Mesenchymal stem cell (in vitro differentiated cells and primary cell): ENCODE data around the gene FAM163B.

Experiments
- DNase-seq: peaks from one replicate; pipeline ENCODE4 v3.0.0-alpha.2; 2013
- H2AFZ ChIP-seq: one replicate; pipeline ENCODE4 v1.6.1; 2013; ENCODE audit warnings: low read depth, mild to moderate bottlenecking, control low read depth, inconsistent platforms, low read length, moderate library complexity
- H2AK5ac ChIP-seq: 2 replicates; pipeline ENCODE4 v1.6.1; 2013; ENCODE audit warnings: low read length, moderate library complexity, mild to moderate bottlenecking, inconsistent platforms; ENCODE audit not compliant: severe bottlenecking
- H2BK120ac ChIP-seq: one replicate; pipeline ENCODE4 v1.6.1; 2013; ENCODE audit warnings: low read depth, mild to moderate bottlenecking, inconsistent platforms, low read length, moderate library complexity
- H2BK12ac ChIP-seq, 2 experiments: one replicate each; pipeline ENCODE4 v1.6.1; 2013; ENCODE audit warnings: inconsistent platforms in 2 of 2, low read length in 2 of 2, mild to moderate bottlenecking in 2 of 2, moderate library complexity in 2 of 2, control low read depth in 1 of 2
- H2BK15ac ChIP-seq: one replicate; pipeline ENCODE4 v1.6.1; 2013; ENCODE audit warnings: mild to moderate bottlenecking, low read depth, inconsistent platforms; ENCODE audit not compliant: poor library complexity, severe bottlenecking
- H2BK5ac ChIP-seq: 2 replicates; pipeline ENCODE4 v1.6.1; 2013; ENCODE audit warnings: low read depth, mild to moderate bottlenecking, low read length, control low read depth, inconsistent platforms; ENCODE audit not compliant: poor library complexity, severe bottlenecking
- H3K14ac ChIP-seq, 2 experiments: one replicate each; pipeline ENCODE4 v1.6.1; 2013; ENCODE audit warnings: inconsistent platforms in 2 of 2, low read length in 2 of 2, control low read depth in 1 of 2, mild to moderate bottlenecking in 1 of 2, moderate library complexity in 1 of 2
- H3K18ac ChIP-seq, 2 experiments: one replicate each; pipeline ENCODE4 v1.6.1; 2013; ENCODE audit warnings: inconsistent platforms in 2 of 2, low read length in 2 of 2, control low read depth in 1 of 2, low read depth in 1 of 2, mild to moderate bottlenecking in 1 of 2
- H3K23ac ChIP-seq, 2 experiments: one replicate each; pipeline ENCODE4 v1.6.1; 2013; ENCODE audit warnings: inconsistent platforms in 2 of 2, low read length in 2 of 2, mild to moderate bottlenecking in 2 of 2, moderate library complexity in 2 of 2, control low read depth in 1 of 2
- H3K27ac ChIP-seq: 2 replicates; pipeline ENCODE4 v1.5.1; 2013; ENCODE audit warnings: mild to moderate bottlenecking, moderate library complexity, low read length, control low read depth, inconsistent platforms; ENCODE audit not compliant: poor library complexity, severe bottlenecking
- H3K27me3 ChIP-seq, 2 experiments: 2 replicates each; pipeline versions ENCODE4 v1.6.1 to v1.7.0; 2013; ENCODE audit warnings: low read length in 2 of 2, mild to moderate bottlenecking in 2 of 2, moderate library complexity in 2 of 2, control low read depth in 1 of 2, inconsistent platforms in 1 of 2; ENCODE audit not compliant: control insufficient read depth in 1 of 2, insufficient read depth in 1 of 2
- H3K36me3 ChIP-seq, 2 experiments: 2 replicates each; pipeline versions ENCODE4 v1.6.1 to v1.7.0; 2013; ENCODE audit warnings: low read length in 2 of 2, control low read depth in 1 of 2, inconsistent platforms in 1 of 2, low read depth in 1 of 2, mild to moderate bottlenecking in 1 of 2; ENCODE audit not compliant: insufficient read depth in 2 of 2, control insufficient read depth in 1 of 2
- H3K4ac ChIP-seq, 2 experiments: one replicate each; pipeline ENCODE4 v1.6.1; 2013; ENCODE audit warnings: inconsistent platforms in 2 of 2, low read length in 2 of 2, mild to moderate bottlenecking in 2 of 2, moderate library complexity in 2 of 2, control low read depth in 1 of 2, low read depth in 1 of 2
- H3K4me1 ChIP-seq: 2 replicates; pipeline ENCODE4 v1.6.1; 2013; ENCODE audit warnings: low read depth, low read length, control low read depth; ENCODE audit not compliant: control insufficient read depth, insufficient read depth
- H3K4me2 ChIP-seq: 2 replicates; pipeline ENCODE4 v1.6.1; 2013; ENCODE audit warnings: low read length, mild to moderate bottlenecking, inconsistent platforms; ENCODE audit not compliant: poor library complexity, severe bottlenecking
- H3K4me3 ChIP-seq, 2 experiments: 2 replicates each; pipeline versions ENCODE4 v1.5.1 to v1.7.0; 2013; ENCODE audit warnings: low read length in 2 of 2, mild to moderate bottlenecking in 2 of 2, control low read depth in 1 of 2, low read depth in 1 of 2; ENCODE audit not compliant: insufficient read depth in 1 of 2
- H3K79me1 ChIP-seq: replicated peaks from 2 replicates; pipeline ENCODE4 v1.6.1; 2013; ENCODE audit warnings: mild to moderate bottlenecking, control low read depth, low read length, inconsistent platforms; ENCODE audit not compliant: poor library complexity, severe bottlenecking
- H3K9ac ChIP-seq: 2 replicates; pipeline ENCODE4 v1.7.0; 2013; ENCODE audit warnings: mild to moderate bottlenecking, low read length, moderate library complexity
- H3K9me3 ChIP-seq: 2 replicates; pipeline ENCODE4 v1.7.0; 2013; ENCODE audit warnings: mild to moderate bottlenecking, low read length; ENCODE audit not compliant: control insufficient read depth
- H4K8ac ChIP-seq: one replicate; pipeline ENCODE4 v1.6.1; 2013; ENCODE audit warnings: inconsistent platforms, mild to moderate bottlenecking, low read length, moderate library complexity
- H4K91ac ChIP-seq: one replicate; pipeline ENCODE4 v1.6.1; 2013; ENCODE audit warnings: mild to moderate bottlenecking, low read length, inconsistent platforms
- WGBS: methylation state at CpG from one replicate; pipeline ENCODE4 v1.1.7; 2013; ENCODE audit warnings: mixed read lengths; 5-methylcytosine and 5-hydroxymethylcytosine counted together

The FAM163B gene

DNA sequence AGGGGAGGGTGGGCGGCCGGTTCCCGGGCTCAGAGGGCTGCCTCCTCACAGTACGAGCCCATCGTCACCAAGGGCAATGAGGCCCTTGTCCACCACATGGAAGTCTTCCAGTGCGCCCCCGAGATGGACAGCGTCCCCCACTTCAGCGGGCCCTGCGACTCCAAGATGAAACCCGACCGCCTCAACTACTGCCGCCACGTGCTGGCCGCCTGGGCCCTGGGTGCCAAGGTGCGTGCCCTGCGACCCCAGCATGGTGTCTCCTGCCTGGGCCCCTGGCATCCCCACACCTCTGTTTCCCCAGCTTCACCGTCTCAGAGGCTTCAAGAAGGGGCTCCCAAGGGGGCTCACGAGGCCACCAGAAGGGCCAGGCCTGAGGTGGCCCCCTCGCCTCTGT, 34.2 kb upstream of the FAM163B start:
- no peak overlapping the region for H2AFZ ChIP-seq
- H3K27ac ChIP-seq = no peak overlapping the region
- no peak overlapping the region for H2BK12ac ChIP-seq
- 91% methylated on average over 19 of the region's 20 CpGs for WGBS
- no peak overlapping the region for H2AK5ac ChIP-seq
- no peaks in the 10 kb centered on the region for H3K4me1 ChIP-seq
- no peak overlapping the region for H3K9ac ChIP-seq
- H4K91ac ChIP-seq = no peak overlapping the region
- no peak overlapping the region for H4K8ac ChIP-seq
- peaks cover 66 to 94% of the 10 kb centered on the region in 2 experiments for H3K27me3 ChIP-seq
- no peak overlapping the region for H3K23ac ChIP-seq
- H3K4me2 ChIP-seq = no peak overlapping the region
- H3K18ac ChIP-seq = no peak overlapping the region
- DNase-seq = no peak
- H2BK120ac ChIP-seq = no peak overlapping the region
- no peak overlapping the region for H2BK15ac ChIP-seq
- no peak overlapping the region for H3K4me3 ChIP-seq
- H3K9me3 ChIP-seq = no peaks in the 10 kb centered on the region
- H2BK5ac ChIP-seq = no peak overlapping the region
- H3K14ac ChIP-seq = no peak overlapping the region
- no peak overlapping the region for H3K4ac ChIP-seq
- no peaks in the 10 kb centered on the region for H3K36me3 ChIP-seq
- H3K79me1 ChIP-seq = no peaks in the 10 kb centered on the region

- H3K23ac ChIP-seq = no peak overlapping the region
- H3K14ac ChIP-seq = no peak overlapping the region
- H3K27ac ChIP-seq = no peak overlapping the region
- H3K9me3 ChIP-seq = no peaks in the 10 kb centered on the region
- no peak overlapping the region for H3K9ac ChIP-seq
- H2BK5ac ChIP-seq = no peak overlapping the region
- H3K27me3 ChIP-seq = peaks cover 64 to 94% of the 10 kb centered on the region in 2 experiments
- no peak overlapping the region for H3K18ac ChIP-seq
- H2BK12ac ChIP-seq = no peak overlapping the region
- H4K8ac ChIP-seq = no peak overlapping the region
- H3K4ac ChIP-seq = no peak overlapping the region
- H3K79me1 ChIP-seq = no peaks in the 10 kb centered on the region
- DNase-seq = no peak
- no peak overlapping the region for H2AFZ ChIP-seq
- no peak overlapping the region for H2BK15ac ChIP-seq
- H2BK120ac ChIP-seq = no peak overlapping the region
- H4K91ac ChIP-seq = no peak overlapping the region
- no peak overlapping the region for H3K4me2 ChIP-seq
- H3K4me3 ChIP-seq = no peak overlapping the region
- WGBS = 82% methylated on average over 14 of the region's 16 CpGs
- no peaks in the 10 kb centered on the region for H3K4me1 ChIP-seq
- no peaks in the 10 kb centered on the region for H3K36me3 ChIP-seq
- no peak overlapping the region for H2AK5ac ChIP-seq
Measured at GRCh38 chr9:133642708-133643361, 33.6 kb upstream of the FAM163B start.

DNA sequence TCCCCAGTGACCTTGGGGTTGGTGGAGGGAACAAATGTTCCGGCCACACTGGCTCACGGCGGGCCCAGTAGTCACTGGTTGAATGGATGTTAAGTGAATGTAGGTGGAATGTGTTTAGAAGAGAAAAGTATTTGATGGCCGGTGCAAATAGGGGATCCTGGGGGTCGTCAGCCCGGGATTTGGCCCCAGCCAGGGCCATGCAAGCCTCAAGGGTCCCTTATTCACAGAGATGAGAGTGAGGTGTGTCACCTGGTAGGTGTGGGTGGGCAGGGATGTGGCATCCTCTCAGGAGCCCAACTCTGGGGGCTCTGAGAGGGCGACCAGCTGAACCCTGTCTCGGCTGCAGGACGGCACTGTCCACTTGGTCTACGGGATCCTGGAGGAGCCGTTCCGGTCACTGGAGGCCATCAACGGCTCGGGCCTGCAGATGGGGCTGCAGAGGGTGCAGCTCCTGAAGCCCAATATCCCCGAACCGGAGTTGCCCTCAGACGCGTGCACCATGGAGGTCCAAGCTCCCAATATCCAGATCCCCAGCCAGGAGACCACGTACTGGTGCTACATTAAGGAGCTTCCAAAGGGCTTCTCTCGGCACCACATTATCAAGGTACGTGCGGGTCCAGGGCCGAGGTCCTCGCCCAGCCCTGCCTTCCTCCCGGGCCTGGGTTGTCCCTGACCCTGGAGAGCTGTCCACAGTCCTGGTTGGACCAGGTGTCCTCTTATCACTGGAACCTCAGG, 32.8 kb upstream of the FAM163B start:
- Histone ChIP-seq H2AK5ac (no peak overlapping the region), H2BK15ac (no peak overlapping the region), H2BK120ac (no peak overlapping the region), H4K8ac (no peak overlapping the region), H3K4ac (no peak overlapping the region), H3K27me3 (peaks cover 62 to 94% of the 10 kb centered on the region in 2 experiments), H2BK5ac (no peak overlapping the region), H3K27ac (no peak overlapping the region), H3K14ac (no peak overlapping the region), H3K23ac (no peak overlapping the region), H3K9me3 (no peaks in the 10 kb centered on the region), H3K4me2 (no peak overlapping the region), H3K9ac (no peak overlapping the region), H3K4me3 (no peak overlapping the region), H2AFZ (no peak overlapping the region), H3K79me1 (no peaks in the 10 kb centered on the region), H4K91ac (peak overlapping the region; percentile 12), H3K18ac (no peak overlapping the region), H3K4me1 (no peaks in the 10 kb centered on the region), H2BK12ac (no peak overlapping the region), H3K36me3 (no peaks in the 10 kb centered on the region)
- DNase-seq = no peak
- WGBS = 91% methylated on average over 25 of the region's 25 CpGs

DNA sequence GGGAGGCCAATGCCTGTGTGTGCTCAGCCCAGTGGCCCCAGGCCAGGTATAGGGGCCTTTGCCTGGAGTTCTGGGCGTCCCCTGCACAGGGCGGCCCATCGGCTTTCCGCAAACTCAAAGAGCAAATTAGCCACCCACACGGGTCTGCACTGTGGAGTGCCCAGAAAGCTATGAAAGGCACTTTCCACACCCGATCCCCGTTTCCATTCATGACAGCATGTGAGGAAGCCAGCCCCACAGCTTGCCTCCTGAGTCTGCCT, 32.1 kb upstream of the FAM163B start:
- WGBS = 86% methylated on average over 7 of the region's 7 CpGs

More for the DNA sequence above, 32.1 kb upstream of the FAM163B start:
- Histone ChIP-seq H3K9ac (no peak overlapping the region), H3K27ac (no peak overlapping the region), H2BK12ac (no peak overlapping the region), H3K23ac (no peak overlapping the region), H3K18ac (no peak overlapping the region), H3K4ac (no peak overlapping the region), H2AK5ac (no peak overlapping the region), H3K79me1 (no peaks in the 10 kb centered on the region), H3K36me3 (no peaks in the 10 kb centered on the region), H3K4me2 (no peak overlapping the region), H3K14ac (no peak overlapping the region), H3K4me1 (no peaks in the 10 kb centered on the region), H2BK120ac (no peak overlapping the region), H2BK5ac (no peak overlapping the region), H2BK15ac (no peak overlapping the region), H4K8ac (no peak overlapping the region), H3K9me3 (no peaks in the 10 kb centered on the region), H2AFZ (no peak overlapping the region), H3K27me3 (peaks cover 62 to 94% of the 10 kb centered on the region in 2 experiments), H3K4me3 (no peak overlapping the region), H4K91ac (no peak overlapping the region)
- DNase-seq = no peak
